ENCODE data around the gene OR4C45.

OR4C45 gene

GRCh38 chr11:50070389-50070788, 37.7 kb downstream of the OR4C45 start:
- TF ChIP-seq, protein P1, sequence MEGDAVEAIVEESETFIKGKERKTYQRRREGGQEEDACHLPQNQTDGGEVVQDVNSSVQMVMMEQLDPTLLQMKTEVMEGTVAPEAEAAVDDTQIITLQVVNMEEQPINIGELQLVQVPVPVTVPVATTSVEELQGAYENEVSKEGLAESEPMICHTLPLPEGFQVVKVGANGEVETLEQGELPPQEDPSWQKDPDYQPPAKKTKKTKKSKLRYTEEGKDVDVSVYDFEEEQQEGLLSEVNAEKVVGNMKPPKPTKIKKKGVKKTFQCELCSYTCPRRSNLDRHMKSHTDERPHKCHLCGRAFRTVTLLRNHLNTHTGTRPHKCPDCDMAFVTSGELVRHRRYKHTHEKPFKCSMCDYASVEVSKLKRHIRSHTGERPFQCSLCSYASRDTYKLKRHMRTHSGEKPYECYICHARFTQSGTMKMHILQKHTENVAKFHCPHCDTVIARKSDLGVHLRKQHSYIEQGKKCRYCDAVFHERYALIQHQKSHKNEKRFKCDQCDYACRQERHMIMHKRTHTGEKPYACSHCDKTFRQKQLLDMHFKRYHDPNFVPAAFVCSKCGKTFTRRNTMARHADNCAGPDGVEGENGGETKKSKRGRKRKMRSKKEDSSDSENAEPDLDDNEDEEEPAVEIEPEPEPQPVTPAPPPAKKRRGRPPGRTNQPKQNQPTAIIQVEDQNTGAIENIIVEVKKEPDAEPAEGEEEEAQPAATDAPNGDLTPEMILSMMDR (IDR thresholded peaks at IDR 0.05; ENCODE audit: low read depth, low read length, missing control alignments), result no peak
- no peaks in the 10 kb centered on the region for H3K36me3 ChIP-seq (replicated peaks)
- H3K27me3 ChIP-seq (replicated peaks), result no peaks in the 10 kb centered on the region
- no peak for DNase-seq
- H3K4me3 ChIP-seq (ENCODE audit: low read depth, low read length), result no peak overlapping the region
- in situ Hi-C loops (cut with HindIII; ENCODE audit: low pct_ligation_motif_present, low sequenced_read_pairs), result no loop called here
- H3K27ac ChIP-seq, result no peak overlapping the region

- DNase-seq, result no peak
- in situ Hi-C loops (cut with HindIII; ENCODE audit: low pct_ligation_motif_present, low sequenced_read_pairs), result no loop called here
- Histone ChIP-seq H3K27ac (no peak overlapping the region), H3K36me3 (replicated peaks) (no peaks in the 10 kb centered on the region), H3K27me3 (replicated peaks) (no peaks in the 10 kb centered on the region), H3K4me3 (ENCODE audit: low read depth, low read length) (no peak overlapping the region)
- TF ChIP-seq, protein P1 (IDR thresholded peaks at IDR 0.05; ENCODE audit: low read depth, low read length, missing control alignments), result no peak
Observed at GRCh38 chr11:50071584-50072225, 39.0 kb downstream of the OR4C45 start.

- in situ Hi-C loops (cut with HindIII; ENCODE audit: low pct_ligation_motif_present, low sequenced_read_pairs), result no loop called here
- Histone ChIP-seq H3K4me3 (ENCODE audit: low read depth, low read length) (no peak overlapping the region), H3K36me3 (replicated peaks) (no peaks in the 10 kb centered on the region), H3K27me3 (replicated peaks) (no peaks in the 10 kb centered on the region), H3K27ac (no peak overlapping the region)
- TF ChIP-seq, protein P1 (IDR thresholded peaks at IDR 0.05; ENCODE audit: low read depth, low read length, missing control alignments), result no peak
- no peak for DNase-seq
Observed at GRCh38 chr11:50072226-50073112, 39.8 kb downstream of the OR4C45 start.

DNA sequence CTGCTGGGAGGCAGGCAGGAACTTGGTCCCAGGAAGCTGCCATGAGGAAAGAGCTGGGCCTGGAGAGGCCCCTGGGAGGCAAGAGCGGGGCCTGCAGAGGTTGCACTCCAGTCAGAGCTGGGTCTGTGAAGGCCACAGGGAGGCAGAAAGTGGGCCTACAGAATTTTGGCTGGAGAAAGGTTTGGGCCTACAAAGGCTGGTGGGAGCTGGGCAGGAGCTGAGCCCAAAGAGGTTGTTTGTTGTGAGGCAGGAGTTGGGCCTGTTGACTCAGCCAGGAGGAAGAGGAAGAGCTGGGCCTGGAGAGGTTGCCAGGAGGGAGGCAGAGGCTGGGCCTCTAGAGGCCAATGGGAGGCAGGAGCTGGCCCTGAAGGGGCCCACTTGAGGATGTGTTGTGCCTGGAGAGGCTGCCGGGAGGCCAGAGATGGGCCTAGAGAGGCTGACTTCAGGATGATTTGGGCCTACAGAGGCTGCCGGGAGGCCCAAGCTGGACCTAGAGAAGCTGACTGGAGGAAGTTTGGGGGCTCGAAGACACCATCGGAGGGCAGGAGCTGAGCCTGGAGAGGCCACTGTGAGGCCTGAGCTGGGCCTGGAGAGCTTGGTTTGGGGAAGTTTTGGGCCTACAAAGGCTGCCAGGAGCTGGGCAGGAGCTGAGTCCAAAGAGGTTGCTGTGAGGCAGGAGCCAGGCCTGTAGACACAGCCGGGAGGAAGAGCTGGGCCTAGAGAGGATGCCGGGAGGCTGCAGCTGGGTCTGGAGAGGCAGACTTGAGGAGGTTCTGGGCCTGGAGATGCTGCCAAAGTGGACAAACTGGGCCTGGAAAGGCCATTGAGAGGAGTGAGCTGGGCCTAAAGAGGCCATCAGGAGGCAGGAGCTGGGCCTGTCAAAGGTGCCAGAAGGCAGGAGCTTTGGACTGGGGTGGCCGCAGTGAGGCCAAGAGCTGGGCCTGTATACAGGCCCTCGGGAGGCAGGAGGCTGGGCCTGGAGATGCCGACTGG, 40.7 kb downstream of the OR4C45 start:
- Histone ChIP-seq H3K4me3 (ENCODE audit: low read depth, low read length) (no peak overlapping the region), H3K36me3 (replicated peaks) (no peaks in the 10 kb centered on the region), H3K27ac (no peak overlapping the region), H3K27me3 (replicated peaks) (no peaks in the 10 kb centered on the region)
- in situ Hi-C loops (cut with HindIII; ENCODE audit: low pct_ligation_motif_present, low sequenced_read_pairs), result no loop called here
- DNase-seq, result no peak
- TF ChIP-seq, protein P1 (IDR thresholded peaks at IDR 0.05; ENCODE audit: low read depth, low read length, missing control alignments), result no peak

DNA sequence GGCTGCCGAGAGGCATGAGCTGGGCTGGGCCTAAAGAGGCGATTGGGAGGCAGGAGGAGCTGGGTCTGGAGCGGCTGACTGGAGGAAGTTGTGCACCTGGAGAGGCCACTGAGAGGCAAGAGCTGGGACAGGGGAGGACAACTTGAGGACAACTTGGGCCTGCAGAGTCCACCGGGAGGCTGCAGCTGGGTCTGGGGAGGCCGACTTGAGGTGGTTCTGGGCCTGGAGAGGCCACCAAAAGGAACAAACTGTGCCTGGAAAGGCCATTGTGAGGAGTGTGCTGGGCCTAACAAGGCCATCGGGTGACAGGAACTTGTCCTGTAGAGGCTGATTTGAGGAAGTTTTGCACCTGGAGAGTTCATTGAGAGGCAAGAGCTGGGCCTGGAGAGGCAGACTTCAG, 41.5 kb downstream of the OR4C45 start:
- in situ Hi-C loops (cut with HindIII; ENCODE audit: low pct_ligation_motif_present, low sequenced_read_pairs), result no loop called here
- no peak for DNase-seq
- no peak overlapping the region for H3K4me3 ChIP-seq (ENCODE audit: low read depth, low read length)
- H3K36me3 ChIP-seq (replicated peaks), result no peaks in the 10 kb centered on the region
- no peaks in the 10 kb centered on the region for H3K27me3 ChIP-seq (replicated peaks)
- TF ChIP-seq, protein P1 (IDR thresholded peaks at IDR 0.05; ENCODE audit: low read depth, low read length, missing control alignments), result no peak
- no peak overlapping the region for H3K27ac ChIP-seq

All from brain microvascular endothelial cell (primary cell).